SW480 (cell line): ENCODE measurements around the gene RPLP2.
A peak's percentile ranks its signal among the peaks of the same experiment; 100 is the strongest.

Experiments
- DNase-seq: peaks from one replicate; pipeline ENCODE4 v3.0.0-alpha.2; 2016; ENCODE audit warnings: low spot score

RPLP2 gene

DNA sequence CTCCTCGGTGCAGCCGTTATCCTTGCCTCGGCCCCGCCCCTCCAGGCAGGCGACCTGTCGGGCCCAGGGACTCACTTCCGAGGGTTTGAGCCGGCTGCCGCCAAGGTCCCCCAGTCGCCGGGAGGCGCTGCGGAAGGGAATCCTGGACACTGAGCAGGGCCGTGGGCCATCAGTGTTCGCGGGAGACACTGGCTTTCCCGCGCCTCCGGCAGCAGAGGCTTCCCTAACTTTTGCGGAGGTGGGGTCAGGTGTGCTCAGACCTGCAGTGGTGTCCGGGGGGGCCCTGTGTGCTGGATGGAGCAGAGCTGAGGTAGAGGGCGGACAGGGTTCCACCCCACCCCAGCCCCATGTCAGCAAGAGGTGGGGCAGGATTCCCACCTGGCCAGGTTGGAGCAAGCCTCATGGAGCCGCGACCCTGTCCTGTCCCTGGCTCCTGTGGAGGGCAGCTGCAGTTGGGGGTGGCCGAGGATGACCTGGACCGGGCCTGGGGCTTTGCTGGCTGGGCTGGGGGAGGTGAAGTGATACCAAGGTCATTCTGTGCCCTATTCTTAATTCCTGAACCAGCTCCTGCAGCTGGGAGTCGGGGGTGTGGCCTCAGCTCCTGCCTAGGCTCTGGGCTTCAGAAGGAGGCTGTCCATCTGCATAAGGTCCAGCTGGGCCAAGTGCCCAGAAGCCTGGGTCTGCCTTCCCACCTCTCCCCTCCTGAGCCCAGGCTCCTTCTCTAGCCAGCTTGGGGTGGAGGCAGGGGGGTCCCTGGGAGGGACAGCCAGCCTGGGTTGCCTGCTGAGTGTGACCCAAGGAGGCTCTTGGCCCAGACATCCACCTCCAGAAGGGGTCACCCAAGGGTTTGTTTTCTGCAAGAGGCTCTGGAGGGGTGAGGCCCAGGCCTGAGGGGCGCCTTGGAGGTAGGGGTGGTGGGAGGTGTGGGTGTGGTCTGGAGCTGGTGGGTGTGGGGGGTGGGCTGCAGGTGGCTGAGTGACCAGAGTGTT, 41.3 kb downstream of the RPLP2 start:
- no peak for DNase-seq

GRCh38 chr11:852762-853161, 43.0 kb downstream of the RPLP2 start:
- DNase-seq, result no peak

DNA sequence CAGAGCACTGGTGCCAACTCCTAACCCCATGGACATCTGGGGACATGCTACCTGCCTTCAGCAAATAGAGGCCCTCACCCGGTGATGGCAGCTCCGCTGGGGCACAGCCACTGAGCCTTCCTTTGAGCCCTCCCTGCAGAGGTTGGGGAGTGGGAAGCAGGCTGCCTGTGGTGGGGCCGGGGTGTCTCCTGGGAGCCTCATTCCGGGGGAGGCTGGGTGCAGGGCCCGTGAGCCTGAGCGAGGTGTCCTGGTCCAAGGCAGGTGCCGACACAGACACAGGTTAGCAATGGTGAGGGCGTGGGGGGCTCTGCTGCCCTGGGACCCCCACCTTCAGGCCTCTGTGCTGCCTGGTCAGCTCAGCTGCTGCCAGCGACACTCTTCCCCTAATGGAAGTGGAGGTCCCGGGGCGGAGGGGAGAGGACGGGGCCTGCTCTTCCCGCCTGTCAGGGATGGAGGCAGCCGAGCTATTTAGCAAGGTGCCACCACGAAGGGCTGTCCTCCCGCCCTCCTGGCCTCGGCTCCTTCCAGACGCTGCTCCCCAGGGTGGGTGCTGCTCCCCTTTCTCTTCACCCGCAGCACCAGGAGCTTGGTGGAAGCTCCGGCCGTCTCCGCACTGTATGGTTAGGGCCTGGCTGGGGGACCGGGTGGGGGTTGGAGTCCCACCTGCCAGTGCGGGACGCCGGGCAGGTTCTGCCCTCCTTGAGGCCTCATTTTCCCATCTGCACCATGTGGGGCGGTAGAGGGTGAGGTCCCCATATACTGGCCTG, 44.1 kb downstream of the RPLP2 start:
- DNase-seq, result no peak

GRCh38 chr11:854601-855329, 45.0 kb downstream of the RPLP2 start:
- DNase-seq, result no peak

DNA sequence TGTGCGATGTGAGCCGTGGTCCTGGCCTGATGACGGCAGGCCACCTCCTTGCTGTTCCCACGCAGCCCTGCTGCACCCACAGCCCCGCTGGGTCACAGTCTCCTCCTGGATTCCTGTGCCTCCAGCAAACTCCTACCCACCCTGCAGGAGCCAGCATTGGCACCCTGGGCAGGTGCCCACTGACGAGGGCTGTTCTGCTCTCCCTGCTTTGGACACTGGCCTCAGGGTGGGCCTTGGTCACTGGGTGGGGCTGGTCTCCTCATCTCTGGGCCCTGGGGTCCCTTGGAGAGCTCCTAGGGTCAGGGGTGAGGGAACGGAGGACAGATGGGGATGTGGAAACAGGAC, 45.5 kb downstream of the RPLP2 start:
- DNase-seq, result no peak

- DNase-seq, result no peak
Observed at GRCh38 chr11:855796-856195, 46.0 kb downstream of the RPLP2 start.

GRCh38 chr11:856397-856796, 46.6 kb downstream of the RPLP2 start:
- no peak for DNase-seq

DNA sequence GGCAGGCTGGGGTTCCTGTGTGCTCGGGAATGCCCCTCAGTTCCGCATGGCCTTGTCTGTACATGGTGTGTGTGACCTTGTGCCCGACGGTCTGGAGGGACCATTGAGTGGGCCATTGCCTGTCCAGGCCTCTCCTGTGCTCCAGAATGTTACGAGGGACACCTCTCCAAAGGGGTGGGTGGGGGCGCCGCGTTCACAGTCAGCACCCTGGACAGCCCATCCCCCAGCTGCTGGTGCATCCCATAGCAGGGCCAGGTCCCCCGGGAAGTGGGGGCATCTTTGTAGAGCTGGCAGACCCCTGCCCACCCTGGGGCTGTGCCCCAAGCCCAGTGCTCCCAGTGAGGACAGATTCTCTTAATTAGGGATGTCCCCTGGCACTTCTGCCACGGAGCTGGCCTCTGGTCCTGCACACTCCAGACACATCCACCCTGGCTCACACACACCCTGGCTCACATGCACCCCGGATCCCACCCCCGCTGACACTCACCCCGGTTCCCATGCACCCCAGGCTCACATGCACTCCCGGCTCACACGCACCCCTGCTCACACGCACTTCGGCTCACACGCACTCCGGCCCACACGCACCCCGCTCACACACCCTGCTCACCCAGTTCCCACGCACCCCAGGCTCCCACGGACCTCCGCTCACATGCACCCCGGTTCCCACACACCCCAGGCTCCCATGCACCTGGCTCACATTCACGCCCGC, 48.4 kb downstream of the RPLP2 start:
- DNase-seq, result no peak

DNA sequence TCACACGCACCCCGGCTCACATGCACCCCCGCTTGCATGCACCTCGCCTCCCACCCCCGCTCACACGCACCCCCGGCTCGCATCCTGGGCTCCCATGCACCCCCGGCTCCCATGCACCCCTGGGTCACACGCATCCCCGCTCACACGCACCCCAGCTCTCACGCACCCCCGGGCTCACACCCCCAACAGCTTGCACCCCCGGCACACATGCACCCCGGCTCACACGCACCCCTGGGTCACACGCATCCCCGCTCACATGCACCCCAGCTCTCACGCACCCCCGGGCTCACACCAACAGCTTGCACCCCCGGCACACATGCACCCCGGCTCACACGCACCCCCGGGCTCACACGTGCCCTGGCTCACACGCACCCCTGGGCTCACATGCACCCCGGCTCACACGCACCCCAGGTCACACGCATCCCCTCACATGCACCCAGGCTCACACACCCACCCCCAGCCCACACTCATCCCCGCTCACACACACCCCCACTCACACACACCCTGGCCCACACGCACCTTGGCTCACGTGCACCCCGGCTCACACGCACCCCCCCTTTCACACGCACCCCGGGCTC, 49.1 kb downstream of the RPLP2 start:
- DNase-seq, result no peak

GRCh38 chr11:859394-860131, 49.8 kb downstream of the RPLP2 start:
- peak; percentile 64 for DNase-seq

- DNase-seq, result no peak
Observed at GRCh38 chr11:860234-861104, 50.7 kb downstream of the RPLP2 start.

DNA sequence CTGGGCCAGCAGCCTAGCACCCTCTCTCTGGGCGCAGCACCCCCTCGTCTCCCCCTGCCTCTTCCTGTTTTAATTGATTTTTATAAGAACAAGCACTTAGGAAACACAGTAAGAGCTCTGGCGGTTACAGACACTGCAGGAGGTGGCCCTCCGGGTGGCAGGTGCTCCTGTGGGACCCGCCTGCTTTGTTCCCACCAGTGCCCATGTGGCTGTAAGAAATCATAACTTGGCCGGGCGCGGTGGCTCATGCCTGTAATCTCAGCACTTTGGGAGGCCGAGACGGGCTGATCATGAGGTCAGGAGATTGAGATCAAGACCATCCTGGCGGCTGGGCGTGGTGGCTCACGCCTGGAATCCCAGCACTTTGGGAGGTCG, 51.3 kb downstream of the RPLP2 start:
- DNase-seq, result no peak

DNA sequence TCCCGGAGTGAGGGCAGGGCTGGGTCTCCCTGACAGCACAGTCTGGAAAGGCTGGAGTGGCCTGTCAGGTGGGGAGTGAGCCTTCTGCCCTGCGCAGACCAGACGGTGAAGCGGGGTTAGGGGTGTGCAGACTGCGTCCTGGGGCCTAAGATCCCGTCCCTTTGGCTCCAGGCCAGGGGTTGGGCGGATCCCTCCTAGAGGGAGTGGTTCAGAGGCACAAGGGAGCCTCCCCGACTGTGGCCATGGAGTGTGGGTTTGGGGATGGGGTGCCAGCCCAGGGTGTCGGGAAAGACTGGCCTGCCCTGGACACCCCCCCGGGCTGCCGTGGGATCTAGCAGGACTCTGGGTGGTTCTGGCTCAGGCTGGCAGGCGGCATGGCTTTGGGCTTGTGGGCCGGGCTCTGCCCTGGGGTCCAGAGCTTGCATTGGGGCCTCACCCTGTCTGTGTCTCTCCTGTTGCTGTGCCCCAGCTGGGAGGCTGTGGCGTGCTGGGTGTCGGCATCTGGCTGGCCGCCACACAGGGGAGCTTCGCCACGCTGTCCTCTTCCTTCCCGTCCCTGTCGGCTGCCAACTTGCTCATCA, 52.4 kb downstream of the RPLP2 start:
- DNase-seq, result no peak
